Mammary epithelial cell (primary cell): Measurements from ENCODE around the gene ARHGEF5.
"Not testable (repeated sequence)": the region's sequence is repeated elsewhere in the genome, so short reads cannot be mapped to it uniquely, and the experiment has no call there.

Experiments used
- EZH2 ChIP-seq: IDR thresholded peaks from 2 replicates; pipeline ENCODE4 v1.6.1; 2012; ENCODE audit warnings: low read length, inconsistent platforms, borderline replicate concordance
- TF ChIP-seq, protein P1 (sequence below), 2 donors: IDR thresholded peaks in 1 of 2; conservative IDR thresholded peaks in 1 of 2; 2 replicates each; pipeline ENCODE4 v1.5.1; 2011 to 2012; ENCODE audit warnings: inconsistent platforms in 2 of 2, low read length in 2 of 2, mild to moderate bottlenecking in 2 of 2, control low read depth in 1 of 2, low read depth in 1 of 2; ENCODE audit not compliant: insufficient read depth in 1 of 2; ENCODE audit errors: extremely low read depth in 1 of 2

DNA sequence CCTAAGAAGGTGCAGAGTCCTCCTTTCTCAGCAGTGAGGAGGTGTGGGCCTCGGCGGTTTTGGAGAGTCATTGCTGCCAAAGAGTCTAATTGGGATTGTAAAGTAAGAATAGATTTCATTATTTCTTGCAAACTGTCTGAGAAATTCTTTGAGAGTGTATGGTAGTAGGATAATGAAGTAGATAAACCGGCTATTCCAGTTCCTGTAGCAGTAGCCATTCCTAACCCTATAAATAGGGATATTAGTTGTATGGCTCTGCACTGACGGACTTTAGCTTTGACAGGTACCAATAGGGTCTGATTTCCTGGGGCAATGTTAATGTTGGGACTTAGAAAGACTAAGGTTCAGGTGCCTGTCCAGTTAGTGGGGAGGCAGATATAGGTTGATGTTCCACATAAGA, 63.7 kb downstream of the ARHGEF5 start:
- TF ChIP-seq, protein P1, sequence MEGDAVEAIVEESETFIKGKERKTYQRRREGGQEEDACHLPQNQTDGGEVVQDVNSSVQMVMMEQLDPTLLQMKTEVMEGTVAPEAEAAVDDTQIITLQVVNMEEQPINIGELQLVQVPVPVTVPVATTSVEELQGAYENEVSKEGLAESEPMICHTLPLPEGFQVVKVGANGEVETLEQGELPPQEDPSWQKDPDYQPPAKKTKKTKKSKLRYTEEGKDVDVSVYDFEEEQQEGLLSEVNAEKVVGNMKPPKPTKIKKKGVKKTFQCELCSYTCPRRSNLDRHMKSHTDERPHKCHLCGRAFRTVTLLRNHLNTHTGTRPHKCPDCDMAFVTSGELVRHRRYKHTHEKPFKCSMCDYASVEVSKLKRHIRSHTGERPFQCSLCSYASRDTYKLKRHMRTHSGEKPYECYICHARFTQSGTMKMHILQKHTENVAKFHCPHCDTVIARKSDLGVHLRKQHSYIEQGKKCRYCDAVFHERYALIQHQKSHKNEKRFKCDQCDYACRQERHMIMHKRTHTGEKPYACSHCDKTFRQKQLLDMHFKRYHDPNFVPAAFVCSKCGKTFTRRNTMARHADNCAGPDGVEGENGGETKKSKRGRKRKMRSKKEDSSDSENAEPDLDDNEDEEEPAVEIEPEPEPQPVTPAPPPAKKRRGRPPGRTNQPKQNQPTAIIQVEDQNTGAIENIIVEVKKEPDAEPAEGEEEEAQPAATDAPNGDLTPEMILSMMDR (conservative IDR thresholded peaks at IDR 0.05 in 1 of 2, IDR thresholded peaks at IDR 0.05 in 1 of 2; ENCODE audit: extremely low read depth in 1 of 2, insufficient read depth in 1 of 2, low read depth in 1 of 2, low read length in 2 of 2), result not testable (repeated sequence)
- not testable (repeated sequence) for TF ChIP-seq EZH2
